Endothelial cell of umbilical vein (primary cell): ENCODE data around the gene MIS18BP1. TPM values are rescaled to one million over a fixed set of nuclear protein-coding genes. Genes with fewer than 3 reads are reported as not detected.

ENCODE experiments used
- BruUV-seq: library from RNA; stranded (reverse); fragments of 400-500 nt; replicated peaks from 2 replicates; lab custom pipeline; 2021; lab: Mats Ljungman, UMichigan
- CTCF ChIA-PET: fragments of 300-600, 350-600 bp; sonication (Branson Sonifier 250); formaldehyde crosslinking; loops from one replicate; lab custom pipeline; 2021; ENCODE audit warnings: antibody characterized with exemption, inconsistent platforms; lab: Charles Lee
- POLR2A ChIA-PET: fragments of 300-600, 350-600 bp; sonication (Branson Sonifier 250); formaldehyde crosslinking; loops from one replicate; lab custom pipeline; 2021; ENCODE audit warnings: antibody characterized with exemption, inconsistent platforms; lab: Charles Lee
- DNase-seq: peaks from one replicate; pipeline ENCODE4 v3.0.0-alpha.2; 2011; ENCODE audit warnings: low read depth, low spot score
- FAIRE-seq: peaks from 2 replicates; lab custom pipeline; 2011; peaks lifted over from hg19 to GRCh38; lab: Jason Lieb, UNC
- H2AFZ ChIP-seq: 2 replicates; pipeline ENCODE4 v1.6.0; 2012; ENCODE audit warnings: low read depth, low read length, control low read depth, inconsistent platforms
- H3K27ac ChIP-seq: 2 replicates; pipeline ENCODE4 v1.5.1; 2011; ENCODE audit warnings: low read depth, mild to moderate bottlenecking, control low read depth, low read length, moderate library complexity; ENCODE audit not compliant: insufficient read depth
- H3K27me3 ChIP-seq, 2 experiments: 2 replicates each; pipeline versions ENCODE4 v1.6.0 to v1.6.1; 2011; ENCODE audit warnings: low read length in 2 of 2, mixed read lengths in 1 of 2; ENCODE audit not compliant: control insufficient read depth in 2 of 2, insufficient read depth in 2 of 2
- H3K36me3 ChIP-seq, 2 experiments: 2 replicates in 1 of 2; 3 replicates in 1 of 2; pipeline ENCODE4 v1.5.1; 2011; ENCODE audit warnings: low read length in 2 of 2, mild to moderate bottlenecking in 1 of 2, moderate library complexity in 1 of 2; ENCODE audit not compliant: control insufficient read depth in 2 of 2, insufficient read depth in 2 of 2; ENCODE audit errors: extremely low read depth in 1 of 2
- H3K4me1 ChIP-seq: 3 replicates; pipeline ENCODE4 v1.5.1; 2011; ENCODE audit warnings: mild to moderate bottlenecking, low read length; ENCODE audit not compliant: control insufficient read depth, insufficient read depth; ENCODE audit errors: extremely low read depth
- H3K4me2 ChIP-seq: 2 replicates; pipeline ENCODE4 v1.6.1; 2011; ENCODE audit warnings: low read length, control low read depth, mixed read lengths; ENCODE audit not compliant: insufficient read depth
- H3K4me3 ChIP-seq, 3 experiments: fragments of 200-600 bp in 1 of 3; sonication (generic), shearing (Covaris generic) in 1 of 3; replicated peaks in 1 of 3; 2 replicates each; pipeline ENCODE4 v1.5.1; 2011 to 2016; ENCODE audit warnings: control low read depth in 3 of 3, low read length in 3 of 3, mild to moderate bottlenecking in 2 of 3, inconsistent platforms in 1 of 3, low read depth in 1 of 3, moderate library complexity in 1 of 3; ENCODE audit not compliant: insufficient read depth in 1 of 3
- H3K79me2 ChIP-seq: 2 replicates; pipeline ENCODE4 v1.6.0; 2012; ENCODE audit warnings: low read length, inconsistent platforms; ENCODE audit not compliant: control insufficient read depth, insufficient read depth
- H3K9ac ChIP-seq: replicated peaks from 2 replicates; pipeline ENCODE3; 2011; ENCODE audit warnings: low read length, control low read depth; ENCODE audit not compliant: insufficient read depth; ENCODE audit errors: extremely low read depth
- H3K9me1 ChIP-seq: replicated peaks from 3 replicates; pipeline ENCODE4 v1.6.0; 2011; ENCODE audit warnings: mild to moderate bottlenecking, low read length; ENCODE audit not compliant: control insufficient read depth, insufficient read depth; ENCODE audit errors: extremely low read depth
- H3K9me3 ChIP-seq: replicated peaks from 2 replicates; pipeline ENCODE4 v1.5.1; 2012; ENCODE audit warnings: low read length, inconsistent platforms; ENCODE audit not compliant: control insufficient read depth, insufficient read depth
- H4K20me1 ChIP-seq: replicated peaks from 2 replicates; pipeline ENCODE3; 2011; ENCODE audit warnings: mild to moderate bottlenecking, low read length; ENCODE audit not compliant: control insufficient read depth, insufficient read depth; ENCODE audit errors: extremely low read depth
- CTCF ChIP-seq, 2 donors: IDR thresholded peaks; 1 replicate in 1 of 2; 2 replicates in 1 of 2; pipeline ENCODE4 v1.5.1; 2011; ENCODE audit warnings: low read length in 2 of 2, mild to moderate bottlenecking in 2 of 2, moderate library complexity in 2 of 2, control low read depth in 1 of 2, inconsistent platforms in 1 of 2, low read depth in 1 of 2; ENCODE audit not compliant: insufficient read depth in 1 of 2; ENCODE audit errors: extremely low read depth in 1 of 2
- EZH2 ChIP-seq: IDR thresholded peaks from 2 replicates; pipeline ENCODE4 v1.6.1; 2012; ENCODE audit warnings: borderline replicate concordance, low read depth, mild to moderate bottlenecking, moderate library complexity, low read length, inconsistent platforms; ENCODE audit not compliant: severe bottlenecking
- FOS ChIP-seq: IDR thresholded peaks from 2 replicates; pipeline ENCODE4 v1.6.1; 2011; ENCODE audit warnings: mild to moderate bottlenecking, low read length, moderate library complexity, borderline replicate concordance; ENCODE audit not compliant: insufficient read depth
- GATA2 ChIP-seq: IDR thresholded peaks from 2 replicates; pipeline ENCODE4 v1.7.0; 2011; ENCODE audit warnings: low read depth, mild to moderate bottlenecking, moderate library complexity, mixed read lengths, low read length; ENCODE audit not compliant: insufficient read length, insufficient read depth
- JUN ChIP-seq: IDR thresholded peaks from 2 replicates; pipeline ENCODE4 v1.6.1; 2011; ENCODE audit warnings: borderline replicate concordance, low read depth; ENCODE audit not compliant: insufficient read length, insufficient read depth
- MYC ChIP-seq: IDR thresholded peaks from one replicate; pipeline ENCODE4 v1.6.1; 2011; ENCODE audit warnings: mild to moderate bottlenecking, low read depth, low read length
- POLR2A ChIP-seq: IDR thresholded peaks from 2 replicates; pipeline ENCODE4 v1.6.1; 2012; ENCODE audit warnings: low read depth, mild to moderate bottlenecking, control low read depth, low read length
- POLR2AphosphoS5 ChIP-seq: IDR thresholded peaks from 2 replicates; pipeline ENCODE4 v1.6.1; 2012; ENCODE audit warnings: low read depth, mild to moderate bottlenecking, control low read depth, low read length, moderate library complexity; ENCODE audit not compliant: insufficient read depth
- dilution Hi-C: fragments of 300-500 bp; cut with MboI; formaldehyde crosslinking; loops from one replicate; pipeline ENCODE4 v1.15.0; 2019; ENCODE audit warnings: low sequenced_read_pairs; ENCODE audit not compliant: extremely low pct_ligation_motif_present
- intact Hi-C: fragments of 100-400 bp; cut with micrococcal nuclease; formaldehyde crosslinking; loops from one replicate; pipeline ENCODE4 v1.10.0; 2022
- polyA plus RNA-seq, 4 experiments: library from polyadenylated mRNA; depleted of rRNA in 3 of 4; stranded (reverse) in 3 of 4; unstranded in 1 of 4; fragments of >200 nt; gene quantifications; 2 replicates each; pipeline versions ENCODE4 v1.2.1 to v1.2.3, GENCODE V29; 2011 to 2012; ENCODE audit warnings: missing spikeins in 1 of 4
- total RNA-seq: library from RNA; stranded (reverse); gene quantifications from 2 replicates; pipeline ENCODE4 v1.2.3, GENCODE V29; 2021
- TF ChIP-seq, protein P1 (sequence below): IDR thresholded peaks from 2 replicates; pipeline ENCODE4 v1.6.1; 2011; ENCODE audit not compliant: insufficient read depth, insufficient read length

MIS18BP1 gene
- total and polyA plus RNA-seq, 2 donors (not counting 3 experiments of a cell fraction or from before 2014, with no cell fraction given): 8.9 to 43.3 TPM

- no TSS peak for BruUV-seq
- Histone ChIP-seq H4K20me1 (no peaks in the 10 kb centered on the region), H3K79me2 (no peaks in the 10 kb centered on the region), H3K4me2 (no peak overlapping the region), H3K27me3 (peaks cover 3 to 6% of the 10 kb centered on the region in 2 experiments), H3K27ac (no peak overlapping the region), H3K9me3 (no peaks in the 10 kb centered on the region), H3K4me1 (no peaks in the 10 kb centered on the region), H3K9ac (no peak overlapping the region), H2AFZ (no peak overlapping the region), H3K4me3 (no peak overlapping the region), H3K36me3 (no peaks in the 10 kb centered on the region), H3K9me1 (no peaks in the 10 kb centered on the region)
- intact Hi-C loops (no loop called here), dilution Hi-C loops (no loop called here)
- TF ChIP-seq EZH2: no peak
- TF ChIP-seq JUN: no peak
- TF ChIP-seq, protein P1, sequence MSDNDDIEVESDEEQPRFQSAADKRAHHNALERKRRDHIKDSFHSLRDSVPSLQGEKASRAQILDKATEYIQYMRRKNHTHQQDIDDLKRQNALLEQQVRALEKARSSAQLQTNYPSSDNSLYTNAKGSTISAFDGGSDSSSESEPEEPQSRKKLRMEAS: no peak
- no peak for TF ChIP-seq CTCF (IDR thresholded peaks at IDR 0.05; ENCODE audit: extremely low read depth in 1 of 2, insufficient read depth in 1 of 2, low read depth in 1 of 2, low read length in 2 of 2)
- no peak for TF ChIP-seq POLR2A
- TF ChIP-seq POLR2AphosphoS5: no peak
- TF ChIP-seq MYC: no peak
- TF ChIP-seq GATA2: no peak
- no peak for TF ChIP-seq FOS
- ChIA-PET CTCF (interaction anchor here (2.1 kb wide), 1 partner anchor 358 kb away, joined by 8 read pairs; no protein-coding TSS in a partner anchor), POLR2A (no interaction called here)
- no peak for DNase-seq
- no peak for FAIRE-seq
Observed at GRCh38 chr14:45271858-45272537, 19.0 kb upstream of the MIS18BP1 start.
